Endothelial cell of umbilical vein (primary cell): Measurements from ENCODE around the gene ABHD4. TPM values are rescaled to one million over a fixed set of nuclear protein-coding genes. Genes with fewer than 3 reads are reported as not detected.

ENCODE experiments used
- BruUV-seq: library from RNA; stranded (reverse); fragments of 400-500 nt; replicated peaks from 2 replicates; lab custom pipeline; 2021; lab: Mats Ljungman, UMichigan
- CTCF ChIA-PET: fragments of 300-600, 350-600 bp; sonication (Branson Sonifier 250); formaldehyde crosslinking; loops from one replicate; lab custom pipeline; 2021; ENCODE audit warnings: antibody characterized with exemption, inconsistent platforms; lab: Charles Lee
- POLR2A ChIA-PET: fragments of 300-600, 350-600 bp; sonication (Branson Sonifier 250); formaldehyde crosslinking; loops from one replicate; lab custom pipeline; 2021; ENCODE audit warnings: antibody characterized with exemption, inconsistent platforms; lab: Charles Lee
- DNase-seq: peaks from one replicate; pipeline ENCODE4 v3.0.0-alpha.2; 2011; ENCODE audit warnings: low read depth, low spot score
- FAIRE-seq: peaks from 2 replicates; lab custom pipeline; 2011; peaks lifted over from hg19 to GRCh38; lab: Jason Lieb, UNC
- H2AFZ ChIP-seq: 2 replicates; pipeline ENCODE4 v1.6.0; 2012; ENCODE audit warnings: low read depth, low read length, control low read depth, inconsistent platforms
- H3K27ac ChIP-seq: 2 replicates; pipeline ENCODE4 v1.5.1; 2011; ENCODE audit warnings: low read depth, mild to moderate bottlenecking, control low read depth, low read length, moderate library complexity; ENCODE audit not compliant: insufficient read depth
- H3K27me3 ChIP-seq, 2 experiments: 2 replicates each; pipeline versions ENCODE4 v1.6.0 to v1.6.1; 2011; ENCODE audit warnings: low read length in 2 of 2, mixed read lengths in 1 of 2; ENCODE audit not compliant: control insufficient read depth in 2 of 2, insufficient read depth in 2 of 2
- H3K36me3 ChIP-seq, 2 experiments: 2 replicates in 1 of 2; 3 replicates in 1 of 2; pipeline ENCODE4 v1.5.1; 2011; ENCODE audit warnings: low read length in 2 of 2, mild to moderate bottlenecking in 1 of 2, moderate library complexity in 1 of 2; ENCODE audit not compliant: control insufficient read depth in 2 of 2, insufficient read depth in 2 of 2; ENCODE audit errors: extremely low read depth in 1 of 2
- H3K4me1 ChIP-seq: 3 replicates; pipeline ENCODE4 v1.5.1; 2011; ENCODE audit warnings: mild to moderate bottlenecking, low read length; ENCODE audit not compliant: control insufficient read depth, insufficient read depth; ENCODE audit errors: extremely low read depth
- H3K4me2 ChIP-seq: 2 replicates; pipeline ENCODE4 v1.6.1; 2011; ENCODE audit warnings: low read length, control low read depth, mixed read lengths; ENCODE audit not compliant: insufficient read depth
- H3K4me3 ChIP-seq, 3 experiments: fragments of 200-600 bp in 1 of 3; sonication (generic), shearing (Covaris generic) in 1 of 3; replicated peaks in 1 of 3; 2 replicates each; pipeline ENCODE4 v1.5.1; 2011 to 2016; ENCODE audit warnings: control low read depth in 3 of 3, low read length in 3 of 3, mild to moderate bottlenecking in 2 of 3, inconsistent platforms in 1 of 3, low read depth in 1 of 3, moderate library complexity in 1 of 3; ENCODE audit not compliant: insufficient read depth in 1 of 3
- H3K79me2 ChIP-seq: 2 replicates; pipeline ENCODE4 v1.6.0; 2012; ENCODE audit warnings: low read length, inconsistent platforms; ENCODE audit not compliant: control insufficient read depth, insufficient read depth
- H3K9ac ChIP-seq: replicated peaks from 2 replicates; pipeline ENCODE3; 2011; ENCODE audit warnings: low read length, control low read depth; ENCODE audit not compliant: insufficient read depth; ENCODE audit errors: extremely low read depth
- H3K9me1 ChIP-seq: replicated peaks from 3 replicates; pipeline ENCODE4 v1.6.0; 2011; ENCODE audit warnings: mild to moderate bottlenecking, low read length; ENCODE audit not compliant: control insufficient read depth, insufficient read depth; ENCODE audit errors: extremely low read depth
- H3K9me3 ChIP-seq: replicated peaks from 2 replicates; pipeline ENCODE4 v1.5.1; 2012; ENCODE audit warnings: low read length, inconsistent platforms; ENCODE audit not compliant: control insufficient read depth, insufficient read depth
- H4K20me1 ChIP-seq: replicated peaks from 2 replicates; pipeline ENCODE3; 2011; ENCODE audit warnings: mild to moderate bottlenecking, low read length; ENCODE audit not compliant: control insufficient read depth, insufficient read depth; ENCODE audit errors: extremely low read depth
- EZH2 ChIP-seq: IDR thresholded peaks from 2 replicates; pipeline ENCODE4 v1.6.1; 2012; ENCODE audit warnings: borderline replicate concordance, low read depth, mild to moderate bottlenecking, moderate library complexity, low read length, inconsistent platforms; ENCODE audit not compliant: severe bottlenecking
- GATA2 ChIP-seq: IDR thresholded peaks from 2 replicates; pipeline ENCODE4 v1.7.0; 2011; ENCODE audit warnings: low read depth, mild to moderate bottlenecking, moderate library complexity, mixed read lengths, low read length; ENCODE audit not compliant: insufficient read length, insufficient read depth
- JUN ChIP-seq: IDR thresholded peaks from 2 replicates; pipeline ENCODE4 v1.6.1; 2011; ENCODE audit warnings: borderline replicate concordance, low read depth; ENCODE audit not compliant: insufficient read length, insufficient read depth
- MYC ChIP-seq: IDR thresholded peaks from one replicate; pipeline ENCODE4 v1.6.1; 2011; ENCODE audit warnings: mild to moderate bottlenecking, low read depth, low read length
- POLR2A ChIP-seq: IDR thresholded peaks from 2 replicates; pipeline ENCODE4 v1.6.1; 2012; ENCODE audit warnings: low read depth, mild to moderate bottlenecking, control low read depth, low read length
- POLR2AphosphoS5 ChIP-seq: IDR thresholded peaks from 2 replicates; pipeline ENCODE4 v1.6.1; 2012; ENCODE audit warnings: low read depth, mild to moderate bottlenecking, control low read depth, low read length, moderate library complexity; ENCODE audit not compliant: insufficient read depth
- dilution Hi-C: fragments of 300-500 bp; cut with MboI; formaldehyde crosslinking; loops from one replicate; pipeline ENCODE4 v1.15.0; 2019; ENCODE audit warnings: low sequenced_read_pairs; ENCODE audit not compliant: extremely low pct_ligation_motif_present
- intact Hi-C: fragments of 100-400 bp; cut with micrococcal nuclease; formaldehyde crosslinking; loops from one replicate; pipeline ENCODE4 v1.10.0; 2022
- polyA plus RNA-seq, 4 experiments: library from polyadenylated mRNA; depleted of rRNA in 3 of 4; stranded (reverse) in 3 of 4; unstranded in 1 of 4; fragments of >200 nt; gene quantifications; 2 replicates each; pipeline versions ENCODE4 v1.2.1 to v1.2.3, GENCODE V29; 2011 to 2012; ENCODE audit warnings: missing spikeins in 1 of 4
- total RNA-seq: library from RNA; stranded (reverse); gene quantifications from 2 replicates; pipeline ENCODE4 v1.2.3, GENCODE V29; 2021
- TF ChIP-seq, protein P1 (sequence below), 2 donors: IDR thresholded peaks; 1 replicate in 1 of 2; 2 replicates in 1 of 2; pipeline ENCODE4 v1.5.1; 2011; ENCODE audit warnings: low read length in 2 of 2, mild to moderate bottlenecking in 2 of 2, moderate library complexity in 2 of 2, control low read depth in 1 of 2, inconsistent platforms in 1 of 2, low read depth in 1 of 2; ENCODE audit not compliant: insufficient read depth in 1 of 2; ENCODE audit errors: extremely low read depth in 1 of 2
- TF ChIP-seq, protein P2 (sequence below): IDR thresholded peaks from 2 replicates; pipeline ENCODE4 v1.6.1; 2011; ENCODE audit not compliant: insufficient read depth, insufficient read length

ABHD4 gene
- total and polyA plus RNA-seq, 2 donors (not counting 3 experiments of a cell fraction or from before 2014, with no cell fraction given) = 34.8 to 45.5 TPM

DNA sequence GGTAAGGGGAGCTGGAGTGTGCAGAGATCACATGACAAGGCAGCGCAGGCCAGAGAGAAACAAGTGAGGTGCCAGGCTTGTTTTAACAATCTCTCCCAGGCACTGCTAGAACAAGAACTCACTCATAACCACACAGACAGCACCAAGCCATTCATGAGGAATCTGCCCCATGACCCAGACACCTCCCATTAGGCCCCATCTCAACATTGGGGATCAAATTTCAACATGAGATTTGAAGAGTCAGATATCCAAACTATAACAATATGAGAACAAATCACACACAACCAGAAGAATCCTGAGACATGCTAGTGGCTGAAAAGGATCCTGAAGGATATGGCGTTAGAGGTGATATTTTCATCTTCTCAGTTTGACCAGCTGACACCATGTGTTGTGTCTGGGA lies 24.2 kb downstream of the ABHD4 start:
- Histone ChIP-seq H3K4me1 (peaks cover 7% of the 10 kb centered on the region), H3K27me3 (no peaks in the 10 kb centered on the region), H3K4me2 (no peak overlapping the region), H3K4me3 (no peak overlapping the region), H3K9me3 (no peaks in the 10 kb centered on the region), H3K79me2 (no peaks in the 10 kb centered on the region), H2AFZ (no peak overlapping the region), H3K9ac (no peak overlapping the region), H3K9me1 (no peaks in the 10 kb centered on the region), H3K27ac (no peak overlapping the region), H3K36me3 (no peaks in the 10 kb centered on the region), H4K20me1 (no peaks in the 10 kb centered on the region)
- no peak for TF ChIP-seq POLR2AphosphoS5
- no peak for TF ChIP-seq POLR2A
- no peak for TF ChIP-seq GATA2
- no peak for TF ChIP-seq EZH2
- no peak for FAIRE-seq
- no TSS peak for BruUV-seq
- dilution Hi-C loops = no loop called here
- POLR2A ChIA-PET = no interaction called here
- CTCF ChIA-PET = no interaction called here
- no peak for DNase-seq
- intact Hi-C loops = no loop called here

DNA sequence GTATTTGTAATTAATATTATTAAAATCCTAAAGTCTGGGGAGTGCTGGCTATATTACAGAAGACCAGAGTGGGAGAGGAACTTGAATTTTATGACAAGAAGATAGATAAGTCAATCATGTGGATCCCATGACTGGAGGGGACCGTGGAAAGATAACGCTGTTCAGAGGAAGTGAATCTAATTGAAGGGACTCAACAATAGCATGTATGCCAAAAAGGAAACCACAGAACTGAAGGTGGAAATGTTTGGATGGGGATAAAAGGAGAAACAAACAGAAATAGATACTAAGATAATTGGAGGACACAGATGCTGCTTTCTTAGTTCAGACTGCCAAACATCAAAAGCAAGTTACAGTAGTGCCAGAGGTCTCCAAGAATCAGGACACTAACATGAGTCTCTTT lies 24.9 kb downstream of the ABHD4 start:
- DNase-seq (peak; percentile 58), FAIRE-seq (no peak)
- Histone ChIP-seq H2AFZ (peak overlapping the region; percentile 45), H3K79me2 (no peaks in the 10 kb centered on the region), H3K36me3 (no peaks in the 10 kb centered on the region), H3K27ac (no peak overlapping the region), H3K9me1 (no peaks in the 10 kb centered on the region), H3K4me1 (peaks cover 7% of the 10 kb centered on the region), H3K9me3 (no peaks in the 10 kb centered on the region), H3K9ac (no peak overlapping the region), H3K27me3 (no peaks in the 10 kb centered on the region), H3K4me2 (peak overlapping the region; percentile 34), H4K20me1 (no peaks in the 10 kb centered on the region), H3K4me3 (no peak overlapping the region)
- ChIA-PET POLR2A (no interaction called here), CTCF (interaction anchor here (1.2 kb wide), 1 partner anchor 30 kb away, joined by 4 read pairs; no protein-coding TSS in a partner anchor)
- TF ChIP-seq POLR2A (no peak), POLR2AphosphoS5 (no peak), JUN (no peak), MYC (no peak)
- TF ChIP-seq, protein P1, sequence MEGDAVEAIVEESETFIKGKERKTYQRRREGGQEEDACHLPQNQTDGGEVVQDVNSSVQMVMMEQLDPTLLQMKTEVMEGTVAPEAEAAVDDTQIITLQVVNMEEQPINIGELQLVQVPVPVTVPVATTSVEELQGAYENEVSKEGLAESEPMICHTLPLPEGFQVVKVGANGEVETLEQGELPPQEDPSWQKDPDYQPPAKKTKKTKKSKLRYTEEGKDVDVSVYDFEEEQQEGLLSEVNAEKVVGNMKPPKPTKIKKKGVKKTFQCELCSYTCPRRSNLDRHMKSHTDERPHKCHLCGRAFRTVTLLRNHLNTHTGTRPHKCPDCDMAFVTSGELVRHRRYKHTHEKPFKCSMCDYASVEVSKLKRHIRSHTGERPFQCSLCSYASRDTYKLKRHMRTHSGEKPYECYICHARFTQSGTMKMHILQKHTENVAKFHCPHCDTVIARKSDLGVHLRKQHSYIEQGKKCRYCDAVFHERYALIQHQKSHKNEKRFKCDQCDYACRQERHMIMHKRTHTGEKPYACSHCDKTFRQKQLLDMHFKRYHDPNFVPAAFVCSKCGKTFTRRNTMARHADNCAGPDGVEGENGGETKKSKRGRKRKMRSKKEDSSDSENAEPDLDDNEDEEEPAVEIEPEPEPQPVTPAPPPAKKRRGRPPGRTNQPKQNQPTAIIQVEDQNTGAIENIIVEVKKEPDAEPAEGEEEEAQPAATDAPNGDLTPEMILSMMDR (IDR thresholded peaks at IDR 0.05; ENCODE audit: extremely low read depth in 1 of 2, insufficient read depth in 1 of 2, low read depth in 1 of 2, low read length in 2 of 2) = no peak
- TF ChIP-seq, protein P2, sequence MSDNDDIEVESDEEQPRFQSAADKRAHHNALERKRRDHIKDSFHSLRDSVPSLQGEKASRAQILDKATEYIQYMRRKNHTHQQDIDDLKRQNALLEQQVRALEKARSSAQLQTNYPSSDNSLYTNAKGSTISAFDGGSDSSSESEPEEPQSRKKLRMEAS = no peak
- intact Hi-C loops = no loop called here
- BruUV-seq = no TSS peak
- dilution Hi-C loops = no loop called here
